A549 treated with DMSO at 1 μM for 4 hours (cell line): ENCODE measurements around the gene RFX3. TPM values are rescaled to one million over a fixed set of nuclear protein-coding genes. Genes with fewer than 3 reads are reported as not detected.

ENCODE experiments used
- total RNA-seq: library from RNA; stranded (reverse); fragments of 200-300 nt; extraction: Qiagen RNA extraction; gene quantifications from 5 replicates; pipeline ENCODE4 v1.2.3, GENCODE V29; 2022; ENCODE audit warnings: low read depth

RFX3 gene
- total RNA-seq, result 1.6 to 2.4 TPM (median 2.1 TPM) in 5 replicates

GRCh38 chr9:3525836-3526164 lies at the start of gene RFX3:
RFX3 (minus strand) TSS chr9:3526001; CDS start chr9:3395588, 130,413 bp downstream.

